H9 (cell line): ENCODE results near the gene FARS2. TPM values are rescaled to one million over a fixed set of nuclear protein-coding genes. Genes with fewer than 3 reads are reported as not detected.

ENCODE experiments used
- DNase-seq: peaks from one replicate; pipeline ENCODE4 v3.0.0-alpha.2; 2017
- H2AFZ ChIP-seq: one replicate; pipeline ENCODE4 v1.6.1; 2013; ENCODE audit warnings: mild to moderate bottlenecking, low read length, control low read depth, moderate library complexity
- H2AK5ac ChIP-seq: 2 replicates; pipeline ENCODE4 v1.6.1; 2013; ENCODE audit warnings: low read length, control low read depth, mixed read lengths; ENCODE audit not compliant: insufficient read length
- H2BK120ac ChIP-seq: one replicate; pipeline ENCODE4 v1.6.1; 2013; ENCODE audit warnings: low read depth, mild to moderate bottlenecking, low read length, control low read depth, inconsistent platforms; ENCODE audit not compliant: poor library complexity, severe bottlenecking
- H2BK12ac ChIP-seq: 2 replicates; pipeline ENCODE4 v1.6.1; 2013; ENCODE audit warnings: low read length, control low read depth, mixed read lengths, low read depth; ENCODE audit not compliant: insufficient read length
- H2BK15ac ChIP-seq: 2 replicates; pipeline ENCODE4 v1.6.1; 2013; ENCODE audit warnings: low read depth, low read length, control low read depth
- H2BK20ac ChIP-seq: one replicate; pipeline ENCODE4 v1.6.1; 2013; ENCODE audit warnings: low read depth, mild to moderate bottlenecking, low read length, control low read depth, inconsistent platforms; ENCODE audit not compliant: poor library complexity, severe bottlenecking
- H2BK5ac ChIP-seq: 2 replicates; pipeline ENCODE4 v1.6.1; 2013; ENCODE audit warnings: low read length, control low read depth, mixed read lengths; ENCODE audit not compliant: insufficient read length
- H3K14ac ChIP-seq: 2 replicates; pipeline ENCODE4 v1.6.1; 2013; ENCODE audit warnings: low read length, control low read depth; ENCODE audit not compliant: insufficient read depth
- H3K18ac ChIP-seq: 2 replicates; pipeline ENCODE4 v1.6.1; 2013; ENCODE audit warnings: low read depth, mild to moderate bottlenecking, mixed read lengths, low read length, control low read depth; ENCODE audit not compliant: insufficient read length
- H3K23ac ChIP-seq: 2 replicates; pipeline ENCODE4 v1.6.1; 2013; ENCODE audit warnings: low read length, control low read depth, mixed read lengths, low read depth; ENCODE audit not compliant: insufficient read length
- H3K23me2 ChIP-seq: 2 replicates; pipeline ENCODE4 v1.6.1; 2013; ENCODE audit warnings: low read depth, mild to moderate bottlenecking, mixed read lengths, low read length, control low read depth; ENCODE audit not compliant: insufficient read length, poor library complexity, severe bottlenecking
- H3K27ac ChIP-seq: 2 replicates; pipeline ENCODE4 v1.5.1; 2013; ENCODE audit warnings: low read length, control low read depth, mixed read lengths, low read depth; ENCODE audit not compliant: insufficient read length
- H3K27me3 ChIP-seq: 2 replicates; pipeline ENCODE4 v1.6.1; 2013; ENCODE audit warnings: low read length, control low read depth, inconsistent platforms; ENCODE audit not compliant: insufficient read depth
- H3K4ac ChIP-seq: 2 replicates; pipeline ENCODE4 v1.6.1; 2013; ENCODE audit warnings: low read depth, mild to moderate bottlenecking, control low read depth, inconsistent platforms, low read length, moderate library complexity
- H3K4me1 ChIP-seq: 2 replicates; pipeline ENCODE4 v1.6.1; 2013; ENCODE audit warnings: low read length, control low read depth, inconsistent platforms; ENCODE audit not compliant: insufficient read depth
- H3K4me2 ChIP-seq: 2 replicates; pipeline ENCODE4 v1.6.1; 2013; ENCODE audit warnings: low read length, control low read depth, mixed read lengths; ENCODE audit not compliant: insufficient read length, insufficient read depth
- H3K56ac ChIP-seq: 2 replicates; pipeline ENCODE4 v1.6.1; 2013; ENCODE audit warnings: low read depth, mild to moderate bottlenecking, mixed read lengths, low read length, control low read depth; ENCODE audit not compliant: insufficient read length
- H3K79me1 ChIP-seq: 2 replicates; pipeline ENCODE4 v1.6.1; 2013; ENCODE audit warnings: low read depth, mild to moderate bottlenecking, moderate library complexity, low read length, control low read depth, inconsistent platforms; ENCODE audit not compliant: insufficient read depth, poor library complexity, severe bottlenecking
- H3K79me2 ChIP-seq: 2 replicates; pipeline ENCODE4 v1.6.1; 2013; ENCODE audit warnings: low read length, control low read depth, inconsistent platforms; ENCODE audit not compliant: insufficient read depth
- H3K9ac ChIP-seq: 2 replicates; pipeline ENCODE4 v1.6.1; 2013; ENCODE audit warnings: low read length, control low read depth, mixed read lengths; ENCODE audit not compliant: insufficient read length; ENCODE audit errors: extremely low read depth
- H3K9me3 ChIP-seq: one replicate; pipeline ENCODE4 v1.6.1; 2013; ENCODE audit warnings: low read depth, low read length, inconsistent platforms; ENCODE audit not compliant: control insufficient read depth
- H3T11ph ChIP-seq: one replicate; pipeline ENCODE4 v1.6.1; 2013; ENCODE audit warnings: mild to moderate bottlenecking, low read length, control low read depth, inconsistent platforms
- H4K20me1 ChIP-seq: one replicate; pipeline ENCODE4 v1.6.1; 2013; ENCODE audit not compliant: control insufficient read depth, insufficient read length, insufficient read depth
- H4K5ac ChIP-seq: 2 replicates; pipeline ENCODE4 v1.6.1; 2013; ENCODE audit warnings: low read depth, mild to moderate bottlenecking, mixed read lengths, low read length, control low read depth; ENCODE audit not compliant: insufficient read length
- H4K8ac ChIP-seq: replicated peaks from 2 replicates; pipeline ENCODE4 v1.6.1; 2013; ENCODE audit warnings: low read length, control low read depth, mixed read lengths, low read depth; ENCODE audit not compliant: insufficient read length
- H4K91ac ChIP-seq: 2 replicates; pipeline ENCODE4 v1.6.1; 2013; ENCODE audit warnings: low read depth, mild to moderate bottlenecking, moderate library complexity, mixed read lengths, low read length, control low read depth; ENCODE audit not compliant: insufficient read length
- H3K27ac Mint-ChIP-seq, 3 experiments: 2 replicates in 2 of 3; 3 replicates in 1 of 3; pipeline ENCODE4 v1.8.0; 2020 to 2021; ENCODE audit warnings: mixed read lengths in 3 of 3, mild to moderate bottlenecking in 1 of 3, moderate library complexity in 1 of 3
- H3K27me3 Mint-ChIP-seq: 2 replicates; pipeline ENCODE4 v1.8.0; 2021; ENCODE audit warnings: low read depth, mild to moderate bottlenecking, moderate library complexity, mixed read lengths
- H3K36me3 Mint-ChIP-seq, 3 experiments: 2 replicates in 2 of 3; 3 replicates in 1 of 3; pipeline ENCODE4 v1.8.0; 2020 to 2021; ENCODE audit warnings: low read depth in 3 of 3, mixed read lengths in 3 of 3; ENCODE audit not compliant: insufficient read depth in 1 of 3
- H3K4me1 Mint-ChIP-seq, 2 experiments: 2 replicates each; pipeline ENCODE4 v1.8.0; 2020; ENCODE audit warnings: mixed read lengths in 2 of 2
- H3K4me3 Mint-ChIP-seq, 2 experiments: 2 replicates in 1 of 2; 3 replicates in 1 of 2; pipeline ENCODE4 v1.8.0; 2020 to 2021; ENCODE audit warnings: mild to moderate bottlenecking in 2 of 2, mixed read lengths in 2 of 2, moderate library complexity in 1 of 2
- H3K9me3 Mint-ChIP-seq, 2 experiments: 2 replicates in 1 of 2; 3 replicates in 1 of 2; pipeline ENCODE4 v1.8.0; 2020; ENCODE audit warnings: mild to moderate bottlenecking in 2 of 2, mixed read lengths in 2 of 2, moderate library complexity in 1 of 2
- CTCF ChIP-seq: fragments of 200-600 bp; sonication (generic); conservative IDR thresholded peaks from 3 replicates; pipeline ENCODE4 v1.8.0; 2021; ENCODE audit warnings: antibody characterized with exemption, mild to moderate bottlenecking
- WGBS: extraction: QIAGEN DNeasy Blood & Tissue Kit; methylation state at CpG from one replicate; pipeline ENCODE4 v1.1.7; 2013; ENCODE audit warnings: missing lambda C conversion rate, low lambda C conversion rate, mixed read lengths; ENCODE audit not compliant: insufficient read length; ENCODE audit errors: extremely low coverage; 5-methylcytosine and 5-hydroxymethylcytosine counted together
- total RNA-seq: library from RNA; stranded (reverse); gene quantifications from 2 replicates; pipeline ENCODE4 v1.2.1, GENCODE V29; 2021

The FARS2 gene
- total RNA-seq, 1 experiment from 2014 or later = 8.5 TPM

DNA sequence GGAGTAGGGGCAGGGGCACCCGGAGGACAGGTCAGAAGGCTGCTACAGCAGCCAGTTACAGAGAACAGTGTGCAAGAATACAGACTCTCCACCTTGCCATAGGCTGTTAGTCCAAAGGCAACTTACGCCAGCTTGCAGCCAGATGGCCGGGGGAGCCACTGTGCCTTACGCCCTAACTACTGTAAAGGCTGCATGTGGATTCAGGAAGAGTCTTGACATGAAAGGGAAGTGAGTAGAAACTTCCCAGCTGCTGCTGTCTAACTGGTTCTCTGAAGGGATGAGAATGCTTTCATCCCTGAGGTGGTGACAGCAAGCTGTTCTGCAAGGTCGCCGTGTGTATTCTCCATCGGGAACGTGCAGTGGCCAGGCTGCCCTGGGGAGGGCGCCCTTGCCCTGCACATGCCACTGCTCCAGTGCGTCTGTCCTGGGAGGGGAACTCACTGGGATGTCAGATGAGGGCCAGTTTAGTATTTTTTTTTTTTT, 46.7 kb upstream of the FARS2 start:
- Histone ChIP-seq H3K27ac (no peak overlapping the region), H3K27me3 (no peaks in the 10 kb centered on the region), H3K79me1 (no peaks in the 10 kb centered on the region), H4K91ac (no peak overlapping the region), H2AFZ (no peak overlapping the region), H3K9ac (no peak overlapping the region), H3K56ac (no peak overlapping the region), H2AK5ac (no peak overlapping the region), H4K8ac (no peak overlapping the region), H2BK20ac (no peak overlapping the region), H3K23me2 (no peaks in the 10 kb centered on the region), H3T11ph (no peak overlapping the region), H3K9me3 (no peaks in the 10 kb centered on the region), H4K5ac (no peak overlapping the region), H2BK5ac (no peak overlapping the region), H2BK15ac (no peak overlapping the region), H2BK120ac (no peak overlapping the region), H3K4me1 (no peaks in the 10 kb centered on the region), H3K4ac (no peak overlapping the region), H3K23ac (no peak overlapping the region), H4K20me1 (no peaks in the 10 kb centered on the region), H3K4me2 (no peak overlapping the region), H3K18ac (no peak overlapping the region), H3K79me2 (no peaks in the 10 kb centered on the region), H2BK12ac (no peak overlapping the region), H3K14ac (no peak overlapping the region)
- Mint-ChIP-seq H3K4me3 (no peak overlapping the region), H3K27me3 (no peaks in the 10 kb centered on the region), H3K4me1 (peaks cover 8 to 15% of the 10 kb centered on the region in 2 experiments), H3K9me3 (no peaks in the 10 kb centered on the region), H3K27ac (no peak overlapping the region), H3K36me3 (peaks cover 5 to 19% (median 6%) of the 10 kb centered on the region in 3 experiments)
- TF ChIP-seq CTCF = peak; percentile 98
- no CpG with 5 or more reads among the region's 10 CpGs for WGBS
- DNase-seq = peak; percentile 78
